ENCODE data around the gene PLEKHG4B. TPM values are rescaled to one million over a fixed set of nuclear protein-coding genes. Genes with fewer than 3 reads are reported as not detected.
"Not testable (repeated sequence)": the region's sequence is repeated elsewhere in the genome, so short reads cannot be mapped to it uniquely, and the experiment has no call there.

The PLEKHG4B gene
- polyA plus RNA-seq, 1 of the 3 experiments (the other 2 are of a cell fraction), result 0.18 TPM

DNA sequence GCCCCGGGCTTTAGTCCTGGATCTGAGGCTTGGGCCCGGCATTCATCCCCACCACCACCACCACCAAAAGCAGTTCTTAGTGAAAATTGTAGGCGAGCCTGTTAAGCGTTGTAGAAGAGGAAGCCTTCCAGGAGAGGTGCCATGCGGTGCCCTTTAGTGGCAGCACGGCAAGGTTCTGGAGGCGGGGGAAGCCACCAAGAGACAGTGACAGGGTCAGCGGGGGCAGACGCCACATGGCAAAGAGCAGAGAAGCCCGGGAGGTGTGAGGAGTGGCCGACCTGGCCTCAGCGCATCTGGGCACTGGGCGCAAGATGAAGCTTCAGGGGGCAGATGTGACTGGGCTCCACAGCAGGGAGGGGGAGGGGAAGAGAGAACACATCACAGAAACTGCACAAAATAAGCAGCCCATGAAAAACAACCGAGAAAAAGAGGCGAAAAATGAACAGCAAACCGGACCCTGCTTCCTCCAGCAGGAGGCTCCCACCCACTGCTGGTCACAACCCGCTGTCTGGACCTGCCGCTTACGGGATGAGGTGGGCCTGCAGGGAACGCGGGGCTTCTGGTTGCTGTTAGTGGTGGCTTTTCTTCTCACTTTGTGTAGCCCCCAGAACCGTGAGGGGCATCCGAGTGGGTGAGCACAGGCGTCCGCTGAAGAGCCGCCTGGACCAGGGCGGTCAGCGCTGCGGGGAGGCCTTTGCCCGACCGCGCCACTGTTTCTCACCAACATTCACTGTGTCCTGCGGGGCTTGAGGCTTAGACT lies 103.6 kb downstream of the PLEKHG4B start:
- Histone ChIP-seq H3K9me3 (no peaks in the 10 kb centered on the region), H3K79me2 (ENCODE audit: insufficient read depth) (no peaks in the 10 kb centered on the region), H3K36me3 (replicated peaks in 1 of 2; ENCODE audit: control insufficient read depth in 1 of 2, insufficient read depth in 2 of 2, low read length in 1 of 2) (peaks cover 0 to 3% of the 10 kb centered on the region in 2 experiments), H3K27me3 (ENCODE audit: insufficient read depth) (no peaks in the 10 kb centered on the region), H3K4me1 (ENCODE audit: control insufficient read depth in 1 of 2, insufficient read depth in 2 of 2, low read depth in 1 of 2, low read length in 1 of 2) (no peaks in the 10 kb centered on the region; a peak in 1 of 4 replicates), H2AFZ (ENCODE audit: low read depth) (no peak overlapping the region), H3K9me2 (no peaks in the 10 kb centered on the region), H3K27ac (ENCODE audit: low read depth in 2 of 2, low read length in 1 of 2) (no peak overlapping the region), H3K4me2 (no peak overlapping the region), H4K20me1 (ENCODE audit: insufficient read depth) (0 out of 2 replicates have a peak, but pooled peaks cover 5% of the 10 kb centered on the region), H3K4me3 (ENCODE audit: low read depth in 2 of 2, low read length in 1 of 2) (no peak overlapping the region), H3K9ac (no peak overlapping the region), H3F3A (replicated peaks; ENCODE audit: insufficient read depth) (no peaks in the 10 kb centered on the region)
- ChIA-PET POLR2A (no interaction called here), CTCF (interaction anchor here (1.0 to 1.3 kb wide), 2 partner anchors 43 to 235 kb away, joined by 3 read pairs; no protein-coding TSS in a partner anchor)
- WGBS (ENCODE audit: low lambda C conversion rate), result 83% methylated on average over 31 of the region's 33 CpGs
- TF ChIP-seq SMC3 (IDR thresholded peaks at IDR 0.05; ENCODE audit: low read depth, low read length), result no peak
- TF ChIP-seq POLR2AphosphoS5 (IDR thresholded peaks at IDR 0.05; ENCODE audit: low read depth, low read length), result no peak
- TF ChIP-seq RFX5 (IDR thresholded peaks at IDR 0.05; ENCODE audit: low read length), result no peak
- no peak for TF ChIP-seq NRF1 (IDR thresholded peaks at IDR 0.05; ENCODE audit: low read depth, low read length)
- TF ChIP-seq, protein P1, sequence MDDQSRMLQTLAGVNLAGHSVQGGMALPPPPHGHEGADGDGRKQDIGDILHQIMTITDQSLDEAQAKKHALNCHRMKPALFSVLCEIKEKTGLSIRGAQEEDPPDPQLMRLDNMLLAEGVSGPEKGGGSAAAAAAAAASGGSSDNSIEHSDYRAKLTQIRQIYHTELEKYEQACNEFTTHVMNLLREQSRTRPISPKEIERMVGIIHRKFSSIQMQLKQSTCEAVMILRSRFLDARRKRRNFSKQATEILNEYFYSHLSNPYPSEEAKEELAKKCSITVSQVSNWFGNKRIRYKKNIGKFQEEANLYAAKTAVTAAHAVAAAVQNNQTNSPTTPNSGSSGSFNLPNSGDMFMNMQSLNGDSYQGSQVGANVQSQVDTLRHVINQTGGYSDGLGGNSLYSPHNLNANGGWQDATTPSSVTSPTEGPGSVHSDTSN (IDR thresholded peaks at IDR 0.05), result no peak
- TF ChIP-seq EZH2phosphoT487 (IDR thresholded peaks at IDR 0.05; ENCODE audit: borderline replicate concordance, low read depth), result no peak
- no peak for TF ChIP-seq JUND (IDR thresholded peaks at IDR 0.05)
- DNase-seq, result no peak

DNA sequence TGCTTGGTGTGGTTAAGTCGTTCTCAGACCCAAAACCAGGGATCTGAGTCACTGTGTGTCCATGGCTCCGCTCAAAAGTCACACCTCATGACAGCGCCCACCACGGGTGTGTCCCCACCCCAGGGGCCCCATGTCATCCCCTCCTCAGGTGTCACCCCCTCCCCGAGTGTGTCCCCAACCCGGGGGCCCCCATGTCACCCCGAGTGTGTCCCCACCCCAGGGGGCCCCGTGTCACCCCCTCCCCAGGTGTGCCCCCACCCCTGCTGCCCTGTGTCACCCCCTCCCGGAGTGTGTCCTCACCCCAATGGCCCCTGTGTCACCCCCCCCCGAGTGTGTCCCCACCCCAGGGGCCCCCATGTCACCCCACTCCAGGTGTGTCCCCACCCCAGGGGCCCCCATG lies 104.4 kb downstream of the PLEKHG4B start:
- ChIA-PET CTCF (no interaction called here), POLR2A (no interaction called here)
- H4K20me1 ChIP-seq (ENCODE audit: insufficient read depth), result 0 out of 2 replicates have a peak, but pooled peaks cover 5% of the 10 kb centered on the region
- no peak overlapping the region for H3K9ac ChIP-seq
- H3K36me3 ChIP-seq (replicated peaks in 1 of 2; ENCODE audit: control insufficient read depth in 1 of 2, insufficient read depth in 2 of 2, low read length in 1 of 2), result peaks cover 0 to 3% of the 10 kb centered on the region in 2 experiments
- H3K27me3 ChIP-seq (ENCODE audit: insufficient read depth), result no peaks in the 10 kb centered on the region
- H3K4me3 ChIP-seq (ENCODE audit: low read depth in 2 of 2, low read length in 1 of 2), result no peak overlapping the region
- H3K4me1 ChIP-seq (ENCODE audit: control insufficient read depth in 1 of 2, insufficient read depth in 2 of 2, low read depth in 1 of 2, low read length in 1 of 2), result no peaks in the 10 kb centered on the region; a peak in 1 of 4 replicates
- DNase-seq, result no peak
- H3F3A ChIP-seq (replicated peaks; ENCODE audit: insufficient read depth), result no peaks in the 10 kb centered on the region
- TF ChIP-seq, protein P2, sequence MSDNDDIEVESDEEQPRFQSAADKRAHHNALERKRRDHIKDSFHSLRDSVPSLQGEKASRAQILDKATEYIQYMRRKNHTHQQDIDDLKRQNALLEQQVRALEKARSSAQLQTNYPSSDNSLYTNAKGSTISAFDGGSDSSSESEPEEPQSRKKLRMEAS (IDR thresholded peaks at IDR 0.05; ENCODE audit: low read depth), result no peak
- TF ChIP-seq, protein P3, sequence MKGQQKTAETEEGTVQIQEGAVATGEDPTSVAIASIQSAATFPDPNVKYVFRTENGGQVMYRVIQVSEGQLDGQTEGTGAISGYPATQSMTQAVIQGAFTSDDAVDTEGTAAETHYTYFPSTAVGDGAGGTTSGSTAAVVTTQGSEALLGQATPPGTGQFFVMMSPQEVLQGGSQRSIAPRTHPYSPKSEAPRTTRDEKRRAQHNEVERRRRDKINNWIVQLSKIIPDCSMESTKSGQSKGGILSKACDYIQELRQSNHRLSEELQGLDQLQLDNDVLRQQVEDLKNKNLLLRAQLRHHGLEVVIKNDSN (IDR thresholded peaks at IDR 0.05; ENCODE audit: borderline replicate concordance, low read depth), result no peak
- TF ChIP-seq YY1 (IDR thresholded peaks at IDR 0.05; ENCODE audit: low read depth) (no peak), POLR2AphosphoS5 (IDR thresholded peaks at IDR 0.05; ENCODE audit: low read depth, low read length) (no peak)
- TF ChIP-seq, protein P4, sequence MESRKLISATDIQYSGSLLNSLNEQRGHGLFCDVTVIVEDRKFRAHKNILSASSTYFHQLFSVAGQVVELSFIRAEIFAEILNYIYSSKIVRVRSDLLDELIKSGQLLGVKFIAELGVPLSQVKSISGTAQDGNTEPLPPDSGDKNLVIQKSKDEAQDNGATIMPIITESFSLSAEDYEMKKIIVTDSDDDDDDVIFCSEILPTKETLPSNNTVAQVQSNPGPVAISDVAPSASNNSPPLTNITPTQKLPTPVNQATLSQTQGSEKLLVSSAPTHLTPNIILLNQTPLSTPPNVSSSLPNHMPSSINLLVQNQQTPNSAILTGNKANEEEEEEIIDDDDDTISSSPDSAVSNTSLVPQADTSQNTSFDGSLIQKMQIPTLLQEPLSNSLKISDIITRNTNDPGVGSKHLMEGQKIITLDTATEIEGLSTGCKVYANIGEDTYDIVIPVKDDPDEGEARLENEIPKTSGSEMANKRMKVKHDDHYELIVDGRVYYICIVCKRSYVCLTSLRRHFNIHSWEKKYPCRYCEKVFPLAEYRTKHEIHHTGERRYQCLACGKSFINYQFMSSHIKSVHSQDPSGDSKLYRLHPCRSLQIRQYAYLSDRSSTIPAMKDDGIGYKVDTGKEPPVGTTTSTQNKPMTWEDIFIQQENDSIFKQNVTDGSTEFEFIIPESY (IDR thresholded peaks at IDR 0.05; ENCODE audit: borderline replicate concordance, low read depth), result no peak
- no peaks in the 10 kb centered on the region for H3K9me3 ChIP-seq
- no peak overlapping the region for H2AFZ ChIP-seq (ENCODE audit: low read depth)
- no peak overlapping the region for H3K27ac ChIP-seq (ENCODE audit: low read depth in 2 of 2, low read length in 1 of 2)
- no peaks in the 10 kb centered on the region for H3K9me2 ChIP-seq
- 75% methylated on average over 7 of the region's 10 CpGs for WGBS (ENCODE audit: low lambda C conversion rate)
- H3K4me2 ChIP-seq, result no peak overlapping the region
- no peaks in the 10 kb centered on the region for H3K79me2 ChIP-seq (ENCODE audit: insufficient read depth)

DNA sequence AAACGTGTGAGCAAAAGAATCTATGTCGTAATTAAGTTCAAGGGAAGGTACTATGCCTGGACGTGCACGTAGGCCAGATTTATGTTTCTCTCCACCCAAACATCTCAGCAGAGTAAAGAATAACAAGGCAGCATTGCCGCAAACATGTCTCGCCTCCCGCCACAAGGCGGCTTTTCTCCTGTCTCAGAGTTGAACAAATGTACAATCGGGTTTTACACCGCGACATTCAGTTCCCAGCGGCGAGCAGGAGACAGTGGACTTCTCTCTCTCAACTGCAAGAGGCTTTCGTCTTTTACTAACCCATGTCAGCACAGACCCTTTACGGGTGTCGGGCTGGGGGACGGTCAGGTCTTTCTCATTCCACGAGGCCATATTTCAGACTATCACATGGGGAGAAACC lies 105.1 kb downstream of the PLEKHG4B start:
- H3K9ac ChIP-seq; H2AFZ ChIP-seq (ENCODE audit: low read depth); H3K4me2 ChIP-seq; POLR2A ChIA-PET; H3K36me3 ChIP-seq (replicated peaks in 1 of 2; ENCODE audit: control insufficient read depth in 1 of 2, insufficient read depth in 2 of 2, low read length in 1 of 2); H3F3A ChIP-seq (replicated peaks; ENCODE audit: insufficient read depth); H3K9me3 ChIP-seq; H3K4me3 ChIP-seq (ENCODE audit: low read depth in 2 of 2, low read length in 1 of 2); H3K27ac ChIP-seq (ENCODE audit: low read depth in 2 of 2, low read length in 1 of 2); H3K4me1 ChIP-seq (ENCODE audit: control insufficient read depth in 1 of 2, insufficient read depth in 2 of 2, low read depth in 1 of 2, low read length in 1 of 2); H3K27me3 ChIP-seq (ENCODE audit: insufficient read depth); H4K20me1 ChIP-seq (ENCODE audit: insufficient read depth); H3K9me2 ChIP-seq; CTCF ChIA-PET; DNase-seq; H3K79me2 ChIP-seq (ENCODE audit: insufficient read depth): not testable (repeated sequence)
- 75% methylated on average over 18 of the region's 18 CpGs for WGBS (ENCODE audit: low lambda C conversion rate)

Data from SK-N-SH (cell line).